ENCODE measurements around the gene SLC6A18.

Gene SLC6A18

GRCh38 chr5:1204693-1205242 lies 20.4 kb upstream of the SLC6A18 start:
- no peak for DNase-seq

GRCh38 chr5:1205255-1206180 lies 19.7 kb upstream of the SLC6A18 start:
- DNase-seq, result no peak

DNA sequence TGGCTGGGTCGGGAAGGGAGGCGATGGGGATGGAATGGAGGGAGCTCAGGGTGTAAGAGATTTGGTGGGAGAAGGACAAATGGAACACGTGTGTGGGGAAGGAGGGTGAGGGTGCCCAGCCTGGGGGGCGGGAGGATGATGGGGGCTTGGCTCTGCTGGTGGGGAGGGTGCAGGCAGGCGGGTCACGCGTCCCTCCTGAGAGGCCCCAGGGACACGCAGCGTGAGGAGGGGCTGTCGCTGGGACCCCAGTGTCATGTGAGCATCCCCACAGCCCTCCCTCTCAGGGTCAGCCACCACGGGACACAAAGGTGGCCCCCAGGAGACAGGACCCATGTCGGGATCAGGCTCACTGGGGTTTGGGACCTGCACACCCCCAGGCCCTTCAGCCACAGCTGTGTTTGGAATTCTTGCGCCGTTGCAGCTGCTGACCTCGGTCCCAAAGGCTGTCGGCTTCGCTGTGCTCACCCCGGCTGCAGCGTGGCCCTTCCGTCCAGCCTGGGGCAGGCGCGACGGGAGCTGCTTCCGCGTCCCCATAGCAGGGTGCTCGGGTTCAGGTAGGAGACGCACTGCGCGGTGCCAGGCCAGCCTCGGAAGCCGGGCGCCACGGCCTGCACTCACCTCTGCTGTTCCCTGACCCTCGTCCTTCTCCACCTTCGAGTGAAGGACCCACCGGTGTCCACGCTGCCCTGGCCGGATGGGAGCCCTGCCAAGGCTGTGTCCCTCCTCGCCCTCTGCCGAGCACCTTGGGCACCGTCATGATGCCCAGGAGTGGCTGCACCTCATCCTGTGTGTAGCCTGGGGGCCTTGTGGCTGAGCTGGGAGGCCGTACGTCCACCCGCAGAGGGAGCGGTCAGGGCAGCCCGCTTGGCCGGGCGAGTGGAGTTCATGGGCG lies 18.4 kb upstream of the SLC6A18 start:
- no peak for DNase-seq

GRCh38 chr5:1207555-1207954 lies 17.6 kb upstream of the SLC6A18 start:
- DNase-seq, result no peak

GRCh38 chr5:1208221-1208742 lies 16.9 kb upstream of the SLC6A18 start:
- DNase-seq, result no peak

DNA sequence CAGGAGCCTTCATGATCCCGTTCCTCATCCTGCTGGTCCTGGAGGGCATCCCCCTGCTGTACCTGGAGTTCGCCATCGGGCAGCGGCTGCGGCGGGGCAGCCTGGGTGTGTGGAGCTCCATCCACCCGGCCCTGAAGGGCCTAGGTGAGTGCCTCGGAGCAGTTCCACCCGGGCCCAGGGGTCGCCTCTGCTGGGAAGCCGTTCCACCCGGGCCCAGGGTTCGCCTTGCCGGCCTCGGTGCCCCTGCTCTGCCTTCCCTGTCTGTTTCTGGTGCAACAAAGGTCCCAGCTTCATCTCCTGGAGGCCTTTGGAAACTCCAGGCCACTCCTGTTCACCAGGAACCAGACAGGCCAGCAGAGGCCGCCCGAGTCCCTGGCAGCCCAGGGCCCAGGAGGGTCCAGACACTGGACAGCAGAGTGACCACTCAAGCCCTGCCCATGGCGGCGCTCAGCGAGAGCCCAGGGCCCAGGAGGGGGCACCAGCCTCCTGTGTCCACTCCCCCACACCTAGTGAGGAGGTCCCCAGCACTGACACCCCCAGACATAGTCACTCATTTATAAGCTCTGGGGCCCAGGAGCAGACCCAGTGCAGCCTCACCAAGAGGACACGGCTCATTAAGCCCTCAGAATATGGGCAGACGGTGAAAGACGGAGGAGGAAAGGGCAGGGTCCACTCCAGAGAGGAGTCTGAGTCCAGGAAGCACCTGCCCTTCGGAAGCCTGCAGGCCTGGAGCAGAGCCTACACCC lies 16.3 kb upstream of the SLC6A18 start:
- DNase-seq, result peak; percentile 16

GRCh38 chr5:1209489-1209852 lies 15.7 kb upstream of the SLC6A18 start:
- no peak for DNase-seq

DNA sequence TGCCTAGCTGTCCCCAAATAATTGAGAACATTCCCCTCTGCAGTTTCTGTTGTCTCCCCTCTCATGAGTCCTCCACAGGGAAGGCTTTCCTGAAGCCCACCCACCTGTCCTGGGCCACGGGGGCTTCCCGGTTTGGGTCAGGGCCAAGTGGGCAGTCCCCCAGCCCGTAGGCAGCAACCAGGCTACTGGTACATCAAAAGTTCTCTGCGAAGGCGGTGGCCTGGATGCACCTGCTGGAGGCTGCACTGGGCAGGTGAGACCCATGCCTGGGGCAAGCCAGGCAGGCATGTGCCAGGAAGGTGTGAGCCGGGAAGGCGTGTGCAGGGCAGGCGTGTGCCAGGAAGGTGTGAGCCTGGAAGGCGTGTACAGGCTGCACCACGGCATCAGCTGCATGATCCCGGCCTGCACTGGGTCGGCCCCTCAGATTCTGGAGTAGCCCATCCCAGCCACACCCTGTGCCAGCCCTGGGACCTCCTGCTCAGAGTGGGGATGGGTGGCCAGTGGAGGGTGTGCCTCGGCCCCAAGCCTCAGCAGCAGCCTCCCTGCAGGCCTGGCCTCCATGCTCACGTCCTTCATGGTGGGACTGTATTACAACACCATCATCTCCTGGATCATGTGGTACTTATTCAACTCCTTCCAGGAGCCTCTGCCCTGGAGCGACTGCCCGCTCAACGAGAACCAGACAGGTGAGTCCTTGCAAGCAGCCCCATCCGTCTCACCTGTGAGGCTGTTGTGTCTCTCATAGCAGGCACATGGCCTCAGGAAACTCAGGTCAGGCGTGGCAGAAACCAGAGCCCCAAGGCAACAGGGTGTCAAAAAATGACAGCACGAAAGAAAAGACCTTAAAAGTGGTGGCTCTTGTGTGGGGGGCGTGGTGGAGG lies 15.0 kb upstream of the SLC6A18 start:
- DNase-seq, result no peak

DNA sequence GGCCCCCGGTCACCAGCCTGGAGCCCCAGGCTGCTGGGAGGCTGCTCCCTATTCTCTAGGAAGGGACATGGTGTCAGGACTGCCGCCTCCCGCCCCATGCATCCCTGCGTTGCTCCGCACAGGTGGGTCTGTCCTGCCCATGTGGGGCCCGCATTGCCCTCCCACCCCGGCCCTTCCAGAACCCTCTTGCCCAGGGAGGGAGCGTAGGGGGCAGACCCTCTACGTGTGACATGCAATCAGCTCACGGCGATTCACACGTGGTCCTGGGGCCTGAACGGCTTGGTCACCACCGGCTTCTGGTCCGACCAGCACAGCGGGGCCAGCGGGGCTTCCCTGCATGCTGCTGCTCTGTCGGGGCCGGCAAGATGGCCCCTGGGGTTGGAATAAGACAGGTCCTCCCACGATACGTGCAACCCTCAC lies 14.3 kb upstream of the SLC6A18 start:
- no peak for DNase-seq

DNA sequence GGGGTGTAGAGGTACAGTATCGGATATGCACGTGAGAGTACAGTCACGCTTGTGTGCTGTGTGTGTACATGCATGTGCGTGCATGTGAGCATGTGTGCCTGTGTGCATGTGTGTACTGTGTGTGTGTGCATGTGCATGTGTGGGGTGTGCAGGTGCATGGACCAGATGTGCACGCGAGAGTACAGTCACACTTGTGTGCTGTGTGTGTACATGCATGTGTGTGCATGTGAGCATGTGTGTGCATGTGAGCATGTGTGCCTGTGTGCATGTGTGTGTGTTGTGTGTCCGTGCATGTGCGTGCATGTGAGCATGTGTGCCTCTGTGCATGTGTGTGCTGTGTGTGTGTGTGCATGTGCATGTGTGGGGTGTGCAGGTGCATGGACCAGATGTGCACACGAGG lies 13.5 kb upstream of the SLC6A18 start:
- DNase-seq, result no peak

- no peak for DNase-seq
Measured at GRCh38 chr5:1212271-1212670, 12.9 kb upstream of the SLC6A18 start.

- DNase-seq, result no peak
Measured at GRCh38 chr5:1212881-1213280, 12.3 kb upstream of the SLC6A18 start.

DNA sequence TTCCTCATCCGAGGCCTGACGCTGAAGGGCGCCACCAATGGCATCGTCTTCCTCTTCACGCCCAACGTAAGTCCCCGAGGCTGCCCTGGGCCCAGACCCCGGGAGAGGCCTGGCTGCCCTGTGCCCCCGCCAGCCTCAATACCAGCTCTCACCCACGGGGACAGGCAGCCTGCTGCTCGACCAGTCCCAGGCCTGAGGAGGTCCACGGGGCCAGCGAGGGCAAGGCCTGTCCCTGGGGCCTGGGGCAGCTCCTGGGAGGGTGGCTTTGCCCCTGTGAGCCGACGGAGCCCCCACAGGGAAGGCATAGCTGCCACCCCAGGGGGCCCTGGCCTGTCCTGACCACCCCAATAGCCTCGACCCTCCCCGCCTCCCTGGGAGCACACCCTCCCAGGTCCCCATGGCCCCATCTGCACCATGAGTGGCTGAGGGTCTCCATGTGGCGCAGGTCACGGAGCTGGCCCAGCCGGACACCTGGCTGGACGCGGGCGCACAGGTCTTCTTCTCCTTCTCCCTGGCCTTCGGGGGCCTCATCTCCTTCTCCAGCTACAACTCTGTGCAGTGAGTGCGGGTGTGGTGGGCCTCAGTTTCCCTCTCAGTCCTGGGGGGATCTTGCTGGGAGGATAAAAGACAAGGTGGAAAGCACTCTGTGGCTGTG lies 11.5 kb upstream of the SLC6A18 start:
- DNase-seq, result no peak

- DNase-seq, result no peak
Measured at GRCh38 chr5:1214163-1214935, 10.8 kb upstream of the SLC6A18 start.

DNA sequence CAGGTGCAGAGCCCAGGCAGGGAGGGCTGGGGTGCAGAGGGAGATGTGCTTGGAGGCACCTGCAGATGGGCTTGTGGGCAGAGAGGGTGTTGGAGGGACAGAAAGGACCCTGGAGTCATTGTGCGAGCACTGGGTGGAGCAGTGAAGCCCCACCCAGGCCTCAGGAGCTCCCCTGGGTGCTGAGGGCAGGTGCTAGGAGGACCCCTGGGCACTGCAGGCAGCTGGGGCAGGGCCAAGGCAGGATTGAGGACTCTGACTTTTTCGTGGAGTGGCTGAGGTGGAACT lies 10.3 kb upstream of the SLC6A18 start:
- no peak for DNase-seq

GRCh38 chr5:1215320-1216096 lies 9.7 kb upstream of the SLC6A18 start:
- DNase-seq, result no peak

DNA sequence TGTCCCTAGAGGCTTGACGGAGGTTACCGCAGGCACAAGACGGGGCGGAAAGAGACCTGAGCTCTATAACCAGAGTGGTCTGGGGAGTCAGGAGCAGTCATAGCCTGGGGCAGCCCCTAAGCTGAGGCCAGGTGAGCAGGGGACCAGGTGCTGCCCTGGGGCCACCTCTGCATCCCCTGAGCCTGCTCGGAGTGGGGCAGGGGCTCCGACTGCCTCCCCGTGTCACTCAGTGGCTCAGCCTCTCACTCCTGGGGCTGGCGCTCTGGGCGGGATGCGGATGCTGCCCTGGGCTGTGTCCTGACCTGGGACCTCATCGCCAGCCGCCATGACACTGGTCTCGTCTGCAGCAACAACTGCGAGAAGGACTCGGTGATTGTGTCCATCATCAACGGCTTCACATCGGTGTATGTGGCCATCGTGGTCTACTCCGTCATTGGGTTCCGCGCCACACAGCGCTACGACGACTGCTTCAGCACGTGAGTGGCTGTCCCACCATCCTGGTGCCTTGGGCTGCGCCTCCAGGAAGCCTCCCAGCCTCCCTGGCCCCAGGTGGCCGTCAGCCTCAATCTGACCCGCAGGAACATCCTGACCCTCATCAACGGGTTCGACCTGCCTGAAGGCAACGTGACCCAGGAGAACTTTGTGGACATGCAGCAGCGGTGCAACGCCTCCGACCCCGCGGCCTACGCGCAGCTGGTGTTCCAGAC lies 8.8 kb upstream of the SLC6A18 start:
- DNase-seq, result no peak

- DNase-seq, result no peak
Measured at GRCh38 chr5:1216918-1217295, 8.3 kb upstream of the SLC6A18 start.

Measured in DMS79 (cell line).